K562 (cell line): ENCODE data around the gene FSCN2. TPM values are rescaled to one million over a fixed set of nuclear protein-coding genes. Genes with fewer than 3 reads are reported as not detected.
A peak's percentile ranks its signal among the peaks of the same experiment; 100 is the strongest.

Source experiments
- ATAC-seq: fragments of 200-7000 bp; cut with Tn5 transposase; 3 replicates; pipeline ENCODE4 v1.9.1; 2020; ENCODE audit warnings: moderate library complexity
- BruUV-seq: library from RNA; stranded (reverse); fragments of 400-500 nt; replicated peaks from 2 replicates; lab custom pipeline; 2021; lab: Mats Ljungman, UMichigan
- CTCF ChIA-PET: fragments of 300-600 bp; formaldehyde crosslinking; extraction: SDS; loops from one replicate; lab custom pipeline; 2021; ENCODE audit warnings: low intra/inter-chr PET ratio; lab: Yijun Ruan, JAX
- POLR2A ChIA-PET: fragments of 300-600, 350-650 bp; sonication (Branson Sonifier 250); formaldehyde crosslinking; extraction: SDS; loops from one replicate; lab custom pipeline; 2021; ENCODE audit warnings: antibody characterized with exemption, inconsistent platforms; lab: Yijun Ruan, JAX
- DNase-seq, 4 experiments: peaks; one replicate each; pipeline versions ENCODE4 v3.0.0 to v3.0.0-alpha.2; 2011 to 2018; ENCODE audit warnings: low spot score in 3 of 4, mixed read lengths in 3 of 4; ENCODE audit errors: extremely low read depth in 1 of 4
- FAIRE-seq: peaks from 2 replicates; lab custom pipeline; 2011; peaks lifted over from hg19 to GRCh38; lab: Jason Lieb, UNC
- H2AFZ ChIP-seq: 2 replicates; pipeline ENCODE4 v1.6.0; 2011; ENCODE audit warnings: low read depth, low read length, control low read depth, inconsistent platforms
- H3K27ac ChIP-seq: fragments of 200-600 bp; 3 replicates; pipeline ENCODE4 v1.8.0; 2011; ENCODE audit warnings: low read depth, mild to moderate bottlenecking, control low read depth, inconsistent platforms, low read length, moderate library complexity, mixed read lengths; ENCODE audit errors: extremely low read depth
- H3K27me3 ChIP-seq, 2 experiments: fragments of 300-600 bp in 1 of 2; 2 replicates in 1 of 2; 3 replicates in 1 of 2; pipeline versions ENCODE4 v1.6.0 to v1.8.0; 2011; ENCODE audit warnings: inconsistent platforms in 2 of 2, low read length in 2 of 2, mild to moderate bottlenecking in 1 of 2, mixed read lengths in 1 of 2, moderate library complexity in 1 of 2; ENCODE audit not compliant: control insufficient read depth in 2 of 2, insufficient read depth in 2 of 2
- H3K36me3 ChIP-seq: fragments of 300-600 bp; 3 replicates; pipeline ENCODE4 v1.8.0; 2011; ENCODE audit warnings: mild to moderate bottlenecking, low read length, inconsistent platforms; ENCODE audit not compliant: control insufficient read depth, insufficient read depth
- H3K4me1 ChIP-seq, 2 experiments: fragments of 200-600 bp in 1 of 2; replicated peaks in 1 of 2; 2 replicates in 1 of 2; 3 replicates in 1 of 2; pipeline versions ENCODE4 v1.5.1 to v1.8.0; 2011; ENCODE audit warnings: inconsistent platforms in 2 of 2, low read length in 2 of 2, mild to moderate bottlenecking in 1 of 2, mixed read lengths in 1 of 2, moderate library complexity in 1 of 2; ENCODE audit not compliant: control insufficient read depth in 2 of 2, insufficient read depth in 2 of 2
- H3K4me2 ChIP-seq: 2 replicates; pipeline ENCODE4 v1.6.1; 2011; ENCODE audit warnings: low read length, control low read depth, inconsistent platforms, mixed read lengths; ENCODE audit not compliant: insufficient read depth
- H3K4me3 ChIP-seq: fragments of 200-600 bp; sonication (generic), shearing (Covaris generic); 2 replicates; pipeline ENCODE4 v1.5.1; 2016; ENCODE audit warnings: control low read depth, inconsistent platforms
- H3K79me2 ChIP-seq: fragments of 200-600 bp; 3 replicates; pipeline ENCODE4 v1.8.0; 2011; ENCODE audit warnings: low read length, inconsistent platforms; ENCODE audit not compliant: control insufficient read depth, insufficient read depth
- H3K9ac ChIP-seq, 2 experiments: 2 replicates each; pipeline versions ENCODE4 v1.6.0 to v1.6.1; 2011; ENCODE audit warnings: low read depth in 2 of 2, low read length in 2 of 2, control low read depth in 1 of 2, inconsistent platforms in 1 of 2, mild to moderate bottlenecking in 1 of 2, mixed read lengths in 1 of 2; ENCODE audit not compliant: insufficient read depth in 1 of 2
- H3K9me1 ChIP-seq: one replicate; pipeline ENCODE4 v1.6.0; 2011; ENCODE audit warnings: inconsistent platforms, mild to moderate bottlenecking, low read length, moderate library complexity; ENCODE audit not compliant: control insufficient read depth, insufficient read depth
- H3K9me3 ChIP-seq: replicated peaks from 2 replicates; pipeline ENCODE4 v1.5.1; 2011; ENCODE audit warnings: low read depth, low read length, inconsistent platforms; ENCODE audit not compliant: control insufficient read depth, insufficient read depth
- H4K20me1 ChIP-seq: replicated peaks from 2 replicates; pipeline ENCODE4 v1.6.1; 2011; ENCODE audit warnings: low read length, inconsistent platforms, mixed read lengths; ENCODE audit not compliant: control insufficient read depth, insufficient read depth
- ARID4B ChIP-seq: sonication (generic); formaldehyde crosslinking; IDR thresholded peaks from 2 replicates; pipeline ENCODE4 v1.8.0; 2022; ENCODE audit warnings: mild to moderate bottlenecking, missing genetic modification reagents
- E2F3 ChIP-seq: fragments of 250-450 bp; sonication (Bioruptor Pico); IDR thresholded peaks from 2 replicates; pipeline ENCODE4 v1.4.0; 2020; ENCODE audit warnings: mild to moderate bottlenecking
- ESRRB ChIP-seq: fragments of 250-450 bp; sonication (Bioruptor Pico); IDR thresholded peaks from 2 replicates; pipeline ENCODE4 v1.5.0; 2020; ENCODE audit warnings: mild to moderate bottlenecking, moderate library complexity, borderline replicate concordance
- HDAC1 ChIP-seq, 2 experiments: fragments of 450-650 bp; IDR thresholded peaks; 2 replicates each; pipeline ENCODE4 v1.6.1; 2016 to 2017; ENCODE audit warnings: inconsistent platforms in 1 of 2, mild to moderate bottlenecking in 1 of 2, moderate library complexity in 1 of 2
- MTA2 ChIP-seq: fragments of 450-650 bp; IDR thresholded peaks from 2 replicates; pipeline ENCODE4 v1.6.1; 2016; ENCODE audit warnings: low read depth
- MTA3 ChIP-seq: fragments of 450-650 bp; formaldehyde crosslinking; IDR thresholded peaks from 2 replicates; pipeline ENCODE4 v1.6.1; 2017; ENCODE audit warnings: mild to moderate bottlenecking, borderline replicate concordance
- PHF21A ChIP-seq: fragments of 450-650 bp; IDR thresholded peaks from 2 replicates; pipeline ENCODE4 v1.6.1; 2017; ENCODE audit warnings: low read depth, borderline replicate concordance
- RNF219 ChIP-seq: fragments of 250-450 bp; sonication (Bioruptor Pico); IDR thresholded peaks from 2 replicates; pipeline ENCODE4 v1.5.0; 2022; ENCODE audit warnings: mild to moderate bottlenecking
- TFE3 ChIP-seq: fragments of 450-650 bp; formaldehyde crosslinking; IDR thresholded peaks from 2 replicates; pipeline ENCODE4 v1.4.0; 2020; ENCODE audit warnings: mild to moderate bottlenecking, mixed read lengths
- WGBS: fragments of 100-300 bp; shearing (Covaris generic); methylation state at CpG from one replicate; pipeline ENCODE4 v1.1.6; 2016; ENCODE audit warnings: low coverage, mixed read lengths; ENCODE audit not compliant: insufficient coverage; ENCODE audit errors: missing lambda C conversion rate; 5-methylcytosine and 5-hydroxymethylcytosine counted together
- in situ Hi-C: fragments of 300-500 bp; cut with MboI; formaldehyde crosslinking; loops from 4 replicates; pipeline ENCODE4 v1.15.0; 2018; ENCODE audit warnings: inconsistent platforms, mixed read lengths
- intact Hi-C: fragments of 100-400 bp; cut with micrococcal nuclease; formaldehyde crosslinking; loops from 2 replicates; pipeline ENCODE4 v1.14.2; 2022
- polyA plus RNA-seq, 8 experiments: library from polyadenylated mRNA; depleted of rRNA in 4 of 8; stranded (reverse) in 5 of 8; unstranded in 3 of 8; fragments of >200 nt; fragmentation: Nextera tagmentation in 2 of 8; fragmentation: Illumina TruSeq in 1 of 8; extraction: Ambion mirVana in 2 of 8; extraction: Trizol in 1 of 8; gene quantifications; 2 replicates each; pipeline versions ENCODE4 v1.2.1 to v1.2.3, GENCODE V29; 2011 to 2014; ENCODE audit warnings: inconsistent platforms in 1 of 8, missing spikeins in 1 of 8
- total RNA-seq, 7 experiments: library from RNA; depleted of rRNA in 6 of 7; stranded (reverse); fragments of >200 nt in 6 of 7; fragmentation: Illumina TruSeq in 2 of 7; extraction: Trizol in 2 of 7; gene quantifications; 2 replicates each; pipeline versions ENCODE4 v1.2.1 to v1.2.3, GENCODE V29; 2011 to 2021; ENCODE audit warnings: low replicate concordance in 1 of 7

The FSCN2 gene
- total and polyA plus RNA-seq, 9 of the 15 experiments (the other 6 are each of a cell fraction or from before 2014, with no cell fraction given), result 0.08 TPM; not detected in 8

- no peak overlapping the region for H2AFZ ChIP-seq
- no peak for FAIRE-seq
- no peak for ATAC-seq
- peaks cover 17% of the 10 kb centered on the region for H4K20me1 ChIP-seq
- intact Hi-C loops (no loop called here), in situ Hi-C loops (no loop called here)
- H3K4me3 ChIP-seq, result peak overlapping the region; percentile 36; the same call in 1 of the 2 replicates
- peak overlapping the region in 1 of 2 experiments; percentile 78; a peak in 3 of 4 replicates for H3K9ac ChIP-seq
- peak overlapping the region; percentile 28; the same call in 1 of the 2 replicates for H3K4me2 ChIP-seq
- TSS peak; percentile 32 for BruUV-seq
- no peaks in the 10 kb centered on the region for H3K27me3 ChIP-seq
- POLR2A ChIA-PET, result interaction anchor here (0.6 kb wide), 3 partner anchors 22 to 365 kb away, joined by 3 read pairs; no protein-coding TSS in a partner anchor
- CTCF ChIA-PET, result no interaction called here
- H3K9me1 ChIP-seq, result peaks cover 6% of the 10 kb centered on the region
- peak overlapping the region; percentile 96; the same call in 1 of the 3 replicates for H3K27ac ChIP-seq
- peaks cover 18% of the 10 kb centered on the region for H3K36me3 ChIP-seq
- 77% methylated on average over 19 of the region's 19 CpGs for WGBS
- no peaks in the 10 kb centered on the region for H3K9me3 ChIP-seq
- peaks cover 21% of the 10 kb centered on the region for H3K79me2 ChIP-seq
- H3K4me1 ChIP-seq, result peaks cover 24 to 85% of the 10 kb centered on the region in 2 experiments
- no peak for DNase-seq
- TF ChIP-seq PHF21A, result no peak
- 0 out of 2 replicates have a peak, but pooled peaks have one; percentile 17 for TF ChIP-seq ARID4B (CRISPR knock-in tag)
- no peak for TF ChIP-seq RNF219 (CRISPR knock-in tag)
- TF ChIP-seq HDAC1 (IDR thresholded peaks at IDR 0.05), result no peak
- TF ChIP-seq ESRRB, result no peak
- no peak for TF ChIP-seq TFE3
- TF ChIP-seq MTA3, result 0 out of 2 replicates have a peak, but pooled peaks have one; percentile 7
- TF ChIP-seq MTA2, result no peak
- no peak for TF ChIP-seq E2F3 (CRISPR knock-in tag)
These were observed 12.6 kb upstream of the FSCN2 start for GRCh38 chr17:81515530-81516041.
